Vagina (tissue), 2 donors: ENCODE measurements around the gene GMEB1. TPM values are rescaled to one million over a fixed set of nuclear protein-coding genes. Genes with fewer than 3 reads are reported as not detected.

ENCODE experiments used
- DNase-seq, 2 donors: peaks; one replicate each; pipeline ENCODE4 v3.0.0-alpha.2; 2017; ENCODE audit errors: extremely low spot score in 2 of 2
- H3K27ac ChIP-seq: fragments of 200-600 bp; sonication (generic); one replicate; pipeline ENCODE4 v1.5.1; 2019
- H3K27me3 ChIP-seq: fragments of 200-600 bp; sonication (generic); one replicate; pipeline ENCODE4 v1.5.1; 2019
- H3K36me3 ChIP-seq, 2 donors: fragments of 200-600 bp; sonication (generic); one replicate each; pipeline ENCODE4 v1.5.1; 2017 to 2019
- H3K4me1 ChIP-seq: fragments of 200-600 bp; sonication (generic); one replicate; pipeline ENCODE4 v1.5.1; 2019
- H3K4me3 ChIP-seq, 2 donors: fragments of 200-600 bp; sonication (generic); 1 replicate in 1 of 2; 2 replicates in 1 of 2; pipeline ENCODE4 v1.5.1; 2016 to 2019
- H3K9me3 ChIP-seq: fragments of 200-600 bp; sonication (generic); one replicate; pipeline ENCODE4 v1.5.1; 2019
- POLR2A ChIP-seq, 2 donors: fragments of 450-650 bp; IDR thresholded peaks; one replicate each; pipeline ENCODE4 v1.6.1; 2017; ENCODE audit warnings: antibody characterized with exemption in 2 of 2, mild to moderate bottlenecking in 2 of 2, moderate library complexity in 2 of 2
- POLR2AphosphoS5 ChIP-seq, 2 donors: sonication (generic); formaldehyde crosslinking; IDR thresholded peaks; one replicate each; pipeline ENCODE4 v1.9.0; 2017; ENCODE audit warnings: antibody characterized with exemption in 2 of 2, mild to moderate bottlenecking in 2 of 2, low read depth in 1 of 2; ENCODE audit not compliant: insufficient read depth in 1 of 2
- intact Hi-C: fragments of 100-400 bp; cut with DNase I; formaldehyde crosslinking; loops from one replicate; pipeline ENCODE4 v1.15.1; 2023
- total RNA-seq: library from RNA; depleted of rRNA; stranded (reverse); fragments of >200 nt; gene quantifications from one replicate; pipeline ENCODE4 v1.2.3, GENCODE V29; 2016
- TF ChIP-seq, protein P1 (sequence below), 3 experiments: fragments of 450-650 bp in 2 of 3; fragments of 200-600 bp in 1 of 3; sonication (generic) in 1 of 3; IDR thresholded peaks; one replicate each; pipeline ENCODE4 v1.5.1; 2017 to 2019; ENCODE audit warnings: antibody characterized with exemption in 3 of 3, mild to moderate bottlenecking in 2 of 3, moderate library complexity in 2 of 3

Gene GMEB1
- total RNA-seq, 1 donor from 2014 or later, result 11.0 TPM

DNA sequence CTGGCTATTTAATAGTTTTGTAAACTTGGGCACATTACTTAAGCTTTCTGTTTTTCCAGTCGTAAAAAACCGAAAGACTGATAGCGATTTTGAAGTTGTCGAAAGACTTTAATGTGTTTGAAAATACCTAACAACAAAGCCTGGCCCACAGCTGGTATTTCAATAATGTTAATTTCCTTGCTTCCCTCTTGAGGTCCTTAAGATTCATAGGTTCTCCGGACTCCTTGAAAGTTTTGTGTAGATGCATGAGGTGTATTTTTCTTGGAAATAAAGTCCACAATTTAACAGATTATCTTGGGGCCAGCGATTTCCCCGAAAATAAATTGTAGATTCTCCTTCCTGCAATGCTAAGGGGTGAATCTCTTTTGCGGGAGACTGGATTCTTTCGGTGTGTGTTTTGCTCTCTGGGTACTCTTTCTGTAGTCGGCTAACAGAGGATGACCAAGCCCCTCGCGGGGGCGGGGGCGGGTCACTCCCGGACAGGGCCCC is 67.4 kb downstream of the GMEB1 start:
- no peak for DNase-seq
- no peak for TF ChIP-seq POLR2AphosphoS5 (IDR thresholded peaks at IDR 0.05; ENCODE audit: insufficient read depth in 1 of 2, low read depth in 1 of 2)
- TF ChIP-seq, protein P1, sequence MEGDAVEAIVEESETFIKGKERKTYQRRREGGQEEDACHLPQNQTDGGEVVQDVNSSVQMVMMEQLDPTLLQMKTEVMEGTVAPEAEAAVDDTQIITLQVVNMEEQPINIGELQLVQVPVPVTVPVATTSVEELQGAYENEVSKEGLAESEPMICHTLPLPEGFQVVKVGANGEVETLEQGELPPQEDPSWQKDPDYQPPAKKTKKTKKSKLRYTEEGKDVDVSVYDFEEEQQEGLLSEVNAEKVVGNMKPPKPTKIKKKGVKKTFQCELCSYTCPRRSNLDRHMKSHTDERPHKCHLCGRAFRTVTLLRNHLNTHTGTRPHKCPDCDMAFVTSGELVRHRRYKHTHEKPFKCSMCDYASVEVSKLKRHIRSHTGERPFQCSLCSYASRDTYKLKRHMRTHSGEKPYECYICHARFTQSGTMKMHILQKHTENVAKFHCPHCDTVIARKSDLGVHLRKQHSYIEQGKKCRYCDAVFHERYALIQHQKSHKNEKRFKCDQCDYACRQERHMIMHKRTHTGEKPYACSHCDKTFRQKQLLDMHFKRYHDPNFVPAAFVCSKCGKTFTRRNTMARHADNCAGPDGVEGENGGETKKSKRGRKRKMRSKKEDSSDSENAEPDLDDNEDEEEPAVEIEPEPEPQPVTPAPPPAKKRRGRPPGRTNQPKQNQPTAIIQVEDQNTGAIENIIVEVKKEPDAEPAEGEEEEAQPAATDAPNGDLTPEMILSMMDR (IDR thresholded peaks at IDR 0.05), result no peak
- TF ChIP-seq POLR2A (IDR thresholded peaks at IDR 0.05), result no peak
- Histone ChIP-seq H3K27me3 (no peaks in the 10 kb centered on the region), H3K9me3 (no peaks in the 10 kb centered on the region), H3K4me1 (peaks cover 41% of the 10 kb centered on the region), H3K27ac (peak overlapping the region; percentile 85), H3K4me3 (peak overlapping the region; percentile 85 to 88), H3K36me3 (peaks cover 0 to 10% of the 10 kb centered on the region in 2 donors)
- intact Hi-C loops, result loop anchor here (10.0 kb wide), 1 partner anchor 91 kb away; the partner anchor contains the start of genes RNU11 and TAF12

DNA sequence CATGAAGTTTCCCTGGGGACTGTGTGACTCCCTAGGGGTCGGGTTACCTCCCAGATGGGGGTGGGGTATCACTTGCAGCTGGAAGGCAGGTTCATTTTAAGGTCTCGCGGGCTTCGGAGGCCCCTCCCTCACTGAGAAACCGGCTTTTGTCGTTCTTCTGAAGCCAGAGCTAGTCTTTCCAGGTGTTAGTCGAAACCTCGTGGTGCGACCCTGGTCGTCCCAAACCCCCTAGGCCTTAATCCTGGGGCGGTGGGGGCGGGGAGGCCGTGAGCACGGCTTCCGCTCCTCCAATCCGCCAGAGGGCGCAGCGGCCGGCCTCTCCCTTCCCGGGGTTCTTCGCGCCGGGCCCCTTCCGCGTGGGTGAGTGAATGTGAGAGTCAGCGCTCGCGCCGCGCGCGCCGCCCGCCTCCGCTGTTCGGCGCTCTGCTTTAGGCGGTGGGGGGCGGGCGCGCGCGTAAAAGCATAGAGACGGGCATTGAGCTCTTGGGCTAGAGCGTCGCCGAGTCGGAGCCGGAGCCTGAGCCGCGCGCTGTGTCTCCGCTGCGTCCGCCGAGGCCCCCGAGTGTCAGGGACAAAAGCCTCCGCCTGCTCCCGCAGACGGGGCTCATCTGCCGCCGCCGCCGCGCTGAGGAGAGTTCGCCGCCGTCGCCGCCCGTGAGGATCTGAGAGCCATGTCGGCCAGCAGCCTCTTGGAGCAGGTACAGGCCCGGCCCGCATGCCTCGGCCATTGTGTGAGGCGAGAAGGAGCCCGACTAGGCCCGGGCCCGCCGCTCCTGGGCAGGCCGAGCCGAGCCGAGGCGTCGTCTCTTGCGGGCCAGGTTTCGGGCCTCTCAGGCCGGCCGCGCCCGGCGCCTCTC is 68.1 kb downstream of the GMEB1 start, which contains the start of gene YTHDF2:
TSS of gene YTHDF2 (plus strand) at position 491 of the 857 bp plus-strand sequence. CDS start at position 672, 181 bp downstream.
- TF ChIP-seq POLR2A (IDR thresholded peaks at IDR 0.05), result peak in 1 of 2 donors; percentile 68
- TF ChIP-seq, protein P1 (IDR thresholded peaks at IDR 0.05), result peak; percentile 75 to 96 (median 85)
- TF ChIP-seq POLR2AphosphoS5 (IDR thresholded peaks at IDR 0.05; ENCODE audit: insufficient read depth in 1 of 2, low read depth in 1 of 2), result peak; percentile 83 to 92
- Histone ChIP-seq H3K36me3 (peaks cover 0 to 10% of the 10 kb centered on the region in 2 donors), H3K27ac (peak within 1 kb of the TSS; percentile 85), H3K9me3 (no peaks in the 10 kb centered on the region), H3K27me3 (no peaks in the 10 kb centered on the region), H3K4me3 (peak within 1 kb of the TSS; percentile 85 to 88), H3K4me1 (peaks cover 47% of the 10 kb centered on the region)
- intact Hi-C loops, result loop anchor here (10.0 kb wide), 1 partner anchor 92 kb away; the partner anchor contains the start of genes RNU11 and TAF12
- peak in 1 of 2 donors; percentile 92 for DNase-seq

DNA sequence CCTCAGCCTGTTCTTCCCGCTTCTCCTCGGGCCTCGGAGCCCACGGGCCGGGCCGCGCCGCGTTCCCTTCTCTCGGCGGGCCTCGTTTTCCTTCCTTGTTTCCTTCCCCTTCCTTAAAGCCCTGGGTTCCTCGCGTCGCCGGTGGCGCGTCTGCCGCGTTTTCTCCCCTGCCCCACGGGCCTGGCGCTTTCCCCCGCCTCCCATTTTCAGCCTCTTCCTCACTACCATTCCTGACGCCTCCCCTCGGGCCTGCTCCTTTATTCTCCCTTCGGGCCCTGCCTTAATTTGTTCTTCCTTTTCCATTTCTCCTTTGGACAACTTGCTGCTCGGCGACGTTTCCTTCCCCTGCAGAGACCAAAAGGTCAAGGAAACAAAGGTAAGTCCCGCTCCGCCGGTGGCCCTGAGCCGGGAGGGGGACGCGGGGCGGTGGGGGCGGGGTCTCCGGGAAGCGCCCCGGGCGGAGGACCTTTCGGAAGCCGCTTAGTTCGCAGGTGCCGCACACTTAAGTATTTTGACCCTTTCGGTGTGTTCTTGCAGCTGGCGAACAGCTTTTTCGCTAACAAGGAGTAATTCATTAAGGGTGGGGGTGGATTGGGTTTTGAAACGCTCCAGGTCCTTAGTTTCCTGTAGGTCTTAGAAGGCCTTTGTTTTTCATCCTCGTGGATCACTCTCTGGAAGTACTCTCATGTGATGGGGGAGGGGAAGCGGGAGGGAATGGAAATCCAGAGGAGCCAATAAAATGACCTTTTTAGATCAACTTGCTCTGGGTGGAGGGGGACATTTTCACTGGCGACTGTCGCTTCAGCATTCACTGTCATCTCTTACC is 68.9 kb downstream of the GMEB1 start:
- Histone ChIP-seq H3K27me3 (no peaks in the 10 kb centered on the region), H3K4me1 (peaks cover 56% of the 10 kb centered on the region), H3K9me3 (no peaks in the 10 kb centered on the region), H3K4me3 (peak overlapping the region; percentile 85 to 88), H3K36me3 (peaks cover 0 to 16% of the 10 kb centered on the region in 2 donors), H3K27ac (peak overlapping the region; percentile 85)
- TF ChIP-seq POLR2AphosphoS5 (IDR thresholded peaks at IDR 0.05; ENCODE audit: insufficient read depth in 1 of 2, low read depth in 1 of 2) (no peak), POLR2A (IDR thresholded peaks at IDR 0.05) (no peak)
- TF ChIP-seq, protein P1 (IDR thresholded peaks at IDR 0.05), result no peak
- no peak for DNase-seq
- intact Hi-C loops, result loop anchor here (10.0 kb wide), 1 partner anchor 93 kb away; the partner anchor contains the start of genes RNU11 and TAF12

DNA sequence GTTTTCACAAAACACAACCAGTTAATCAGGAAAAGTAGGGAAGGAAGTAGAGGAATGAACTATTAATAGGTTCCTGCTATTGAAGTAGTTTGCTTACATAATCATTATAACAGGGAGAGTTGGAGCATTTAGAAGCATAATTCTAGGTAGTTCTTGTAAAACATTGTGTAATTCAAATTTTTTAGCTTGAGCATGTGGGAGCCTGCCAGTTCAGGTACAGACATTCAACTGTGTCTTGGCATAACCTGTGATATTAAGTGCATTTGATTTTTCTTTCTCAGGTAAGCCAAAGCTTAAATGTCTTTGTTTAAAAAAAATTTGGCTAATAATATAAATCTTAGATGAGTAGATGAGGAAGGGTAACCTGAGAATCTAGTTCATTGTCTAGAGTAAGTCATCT is 71.5 kb downstream of the GMEB1 start:
- DNase-seq, result no peak
- Histone ChIP-seq H3K9me3 (no peaks in the 10 kb centered on the region), H3K27me3 (no peaks in the 10 kb centered on the region), H3K27ac (no peak overlapping the region), H3K36me3 (peaks cover 6 to 35% of the 10 kb centered on the region in 2 donors), H3K4me1 (peaks cover 78% of the 10 kb centered on the region), H3K4me3 (no peak overlapping the region)
- TF ChIP-seq, protein P1 (IDR thresholded peaks at IDR 0.05), result no peak
- TF ChIP-seq POLR2AphosphoS5 (IDR thresholded peaks at IDR 0.05; ENCODE audit: insufficient read depth in 1 of 2, low read depth in 1 of 2) (peak in 1 of 2 donors; percentile 37), POLR2A (IDR thresholded peaks at IDR 0.05) (no peak)
- intact Hi-C loops, result no loop called here
